HG03025 (cell line): ENCODE measurements around the gene ADAP1.
A peak's percentile ranks its signal among the peaks of the same experiment; 100 is the strongest.
"Not testable (repeated sequence)": the region's sequence is repeated elsewhere in the genome, so short reads cannot be mapped to it uniquely, and the experiment has no call there.

Experiments
- ATAC-seq: cut with Tn5 transposase; IDR thresholded peaks from one replicate; pipeline ENCODE4 v1.9.1; 2021; ENCODE audit warnings: mild to moderate bottlenecking, moderate library complexity; ENCODE audit not compliant: unreplicated experiment, low FRiP score

Gene ADAP1, protein sequence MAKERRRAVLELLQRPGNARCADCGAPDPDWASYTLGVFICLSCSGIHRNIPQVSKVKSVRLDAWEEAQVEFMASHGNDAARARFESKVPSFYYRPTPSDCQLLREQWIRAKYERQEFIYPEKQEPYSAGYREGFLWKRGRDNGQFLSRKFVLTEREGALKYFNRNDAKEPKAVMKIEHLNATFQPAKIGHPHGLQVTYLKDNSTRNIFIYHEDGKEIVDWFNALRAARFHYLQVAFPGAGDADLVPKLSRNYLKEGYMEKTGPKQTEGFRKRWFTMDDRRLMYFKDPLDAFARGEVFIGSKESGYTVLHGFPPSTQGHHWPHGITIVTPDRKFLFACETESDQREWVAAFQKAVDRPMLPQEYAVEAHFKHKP

DNA sequence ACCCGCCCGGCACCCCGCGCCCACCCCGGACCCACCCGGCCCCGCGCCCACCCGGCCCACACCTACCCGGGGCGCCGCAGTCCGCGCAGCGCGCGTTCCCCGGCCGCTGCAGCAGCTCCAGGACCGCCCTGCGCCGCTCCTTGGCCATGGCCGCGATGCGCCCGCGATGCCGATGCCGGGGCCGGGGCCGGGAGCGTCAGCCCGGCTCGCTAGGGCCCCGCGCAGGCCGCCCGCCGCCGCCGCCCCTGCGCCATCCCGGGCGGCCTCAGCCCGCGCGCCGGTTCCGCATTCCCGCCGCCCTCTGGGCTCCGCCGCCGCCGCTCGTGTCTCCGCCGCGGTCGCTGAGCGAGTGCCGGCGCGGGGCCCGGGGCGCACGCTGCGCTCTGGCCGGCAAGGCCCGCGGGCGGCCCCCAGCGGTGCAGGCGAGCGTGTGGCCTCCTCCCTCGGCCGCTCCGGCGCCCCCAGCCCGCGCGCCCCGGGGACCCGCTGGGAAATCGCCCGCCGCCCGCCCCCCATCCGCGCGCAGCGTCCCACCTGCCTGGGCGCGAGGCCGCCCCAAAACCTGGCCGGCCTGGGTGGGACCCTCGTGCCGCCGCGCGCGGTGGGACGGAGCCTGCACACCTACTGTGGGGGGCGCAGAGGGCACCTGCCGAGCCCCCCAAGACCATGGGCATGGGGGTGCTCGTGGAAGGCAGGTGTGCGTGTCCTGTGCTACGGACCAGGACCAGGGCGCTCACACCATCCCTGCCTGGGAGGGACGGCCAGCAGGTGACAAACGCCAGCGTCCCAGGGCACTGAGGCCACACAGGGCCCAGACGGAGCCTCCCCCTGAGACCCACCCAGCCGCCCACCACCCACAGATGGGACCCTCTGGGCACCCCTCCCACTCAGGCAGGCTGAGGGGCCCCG, at the start of gene ADAP1:
Gene ADAP1 (minus strand): TSS at position 351 of the 909 bp plus-strand sequence. CDS start 203 bp downstream, at position 148.
- peak; percentile 29 for ATAC-seq

DNA sequence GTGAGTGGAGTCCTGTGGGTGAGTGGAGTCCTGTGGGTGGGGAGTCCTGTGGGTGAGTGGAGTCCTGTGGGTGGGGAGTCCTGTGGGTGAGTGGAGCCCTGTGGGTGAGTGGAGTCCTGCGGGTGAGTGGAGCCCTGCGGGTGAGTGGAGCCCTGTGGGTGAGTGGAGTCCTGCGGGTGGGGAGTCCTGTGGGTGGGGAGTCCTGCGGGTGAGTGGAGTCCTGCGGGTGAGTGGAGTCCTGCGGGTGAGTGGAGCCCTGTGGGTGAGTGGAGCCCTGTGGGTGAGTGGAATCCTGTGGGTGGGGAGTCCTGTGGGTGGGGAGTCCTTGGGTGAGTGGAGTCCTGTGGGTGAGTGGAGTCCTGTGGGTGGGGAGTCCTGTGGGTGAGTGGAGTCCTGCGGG, 48.0 kb upstream of the ADAP1 start:
- ATAC-seq = not testable (repeated sequence)

DNA sequence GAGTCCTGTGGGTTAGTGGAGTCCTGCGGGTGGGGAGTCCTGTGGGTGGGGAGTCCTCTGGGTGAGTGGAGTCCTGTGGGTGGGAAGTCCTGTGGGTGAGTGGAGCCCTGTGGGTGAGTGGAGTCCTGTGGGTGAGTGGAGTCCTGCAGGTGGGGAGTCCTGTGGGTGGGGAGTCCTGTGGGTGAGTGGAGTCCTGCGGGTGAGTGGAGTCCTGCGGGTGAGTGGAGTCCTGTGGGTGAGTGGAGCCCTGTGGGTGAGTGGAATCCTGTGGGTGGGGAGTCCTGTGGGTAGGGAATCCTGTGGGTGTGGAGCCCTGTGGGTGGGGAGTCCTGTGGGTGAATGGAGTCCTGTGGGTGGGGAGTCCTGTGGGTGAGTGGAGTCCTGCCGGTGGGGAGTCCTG, 47.5 kb upstream of the ADAP1 start:
- not testable (repeated sequence) for ATAC-seq

DNA sequence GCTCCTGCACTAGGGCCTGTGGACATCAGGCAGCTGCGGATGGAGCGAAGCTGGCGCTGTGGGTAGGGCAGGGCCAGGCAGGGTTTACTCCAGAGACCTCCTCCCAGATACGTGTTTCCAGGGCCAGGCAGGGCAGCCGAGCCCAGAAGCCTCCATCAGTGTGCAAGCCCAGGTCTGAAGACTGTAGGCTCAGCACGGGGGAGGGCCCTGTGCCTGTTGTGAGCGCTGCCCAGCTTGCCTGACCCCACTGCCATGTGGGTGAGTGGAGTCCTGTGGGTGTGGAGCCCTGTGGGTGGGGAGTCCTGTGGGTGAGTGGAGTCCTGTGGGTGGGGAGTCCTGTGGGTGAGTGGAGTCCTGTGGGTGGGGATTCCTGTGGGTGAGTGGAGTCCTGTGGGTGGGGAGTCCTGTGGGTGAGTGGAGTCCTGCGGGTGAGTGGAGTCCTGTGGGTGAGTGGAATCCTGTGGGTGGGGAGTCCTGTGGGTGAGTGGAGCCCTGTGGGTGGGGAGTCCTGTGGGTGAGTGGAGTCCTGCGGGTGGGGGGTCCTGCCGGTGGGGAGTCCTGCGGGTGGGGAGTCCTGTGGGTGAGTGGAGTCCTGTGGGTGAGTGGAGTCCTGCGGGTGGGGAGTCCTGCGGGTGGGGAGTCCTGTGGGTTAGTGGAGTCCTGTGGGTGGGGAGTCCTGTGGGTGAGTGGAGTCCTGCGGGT, 46.7 kb upstream of the ADAP1 start:
- not testable (repeated sequence) for ATAC-seq

DNA sequence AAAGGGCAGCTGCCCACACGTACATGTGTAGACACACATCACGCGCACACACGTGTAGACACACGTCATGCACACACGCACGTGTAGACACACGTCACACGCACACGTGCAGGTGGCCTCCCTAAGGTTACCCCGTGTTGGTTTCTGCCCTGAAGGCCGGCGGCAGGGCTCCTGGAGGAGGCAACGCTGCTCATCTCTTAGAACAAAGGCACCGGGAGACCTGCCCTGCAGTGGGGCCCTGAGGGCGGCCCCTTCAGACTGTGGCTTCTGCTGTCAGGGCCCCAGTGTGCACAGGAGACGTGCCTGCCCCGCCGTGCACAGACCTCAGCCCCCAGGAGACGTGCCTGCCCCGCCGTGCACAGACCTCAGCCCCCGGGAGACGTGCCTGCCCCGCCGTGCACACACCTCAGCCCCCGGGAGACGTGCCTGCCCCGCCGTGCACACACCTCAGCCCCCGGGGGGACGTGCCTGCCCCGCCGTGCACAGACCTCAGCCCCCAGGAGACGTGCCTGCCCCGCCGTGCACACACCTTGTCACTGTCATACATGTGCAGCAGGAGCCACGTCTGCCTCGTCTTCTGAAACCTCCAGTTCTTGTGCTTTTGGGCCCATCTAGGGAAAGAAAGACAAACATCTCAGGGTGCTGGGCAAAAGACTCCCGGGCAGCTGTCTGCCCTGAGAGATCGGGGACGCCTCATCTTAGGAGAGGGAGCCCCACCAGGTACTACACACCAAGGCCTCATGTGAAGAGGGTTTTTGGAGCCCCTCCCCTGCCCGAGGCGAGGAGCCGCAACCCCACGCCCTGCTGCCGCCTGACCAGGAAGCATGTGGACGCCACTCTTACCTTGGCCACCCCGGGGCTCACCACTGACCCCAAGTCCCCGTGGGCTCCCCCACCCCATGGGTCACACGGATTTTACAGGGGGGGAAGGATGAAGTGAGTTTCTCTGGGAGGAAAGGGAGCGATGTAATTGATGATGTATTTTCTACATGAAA, 45.8 kb upstream of the ADAP1 start:
- peak; percentile 43 for ATAC-seq

DNA sequence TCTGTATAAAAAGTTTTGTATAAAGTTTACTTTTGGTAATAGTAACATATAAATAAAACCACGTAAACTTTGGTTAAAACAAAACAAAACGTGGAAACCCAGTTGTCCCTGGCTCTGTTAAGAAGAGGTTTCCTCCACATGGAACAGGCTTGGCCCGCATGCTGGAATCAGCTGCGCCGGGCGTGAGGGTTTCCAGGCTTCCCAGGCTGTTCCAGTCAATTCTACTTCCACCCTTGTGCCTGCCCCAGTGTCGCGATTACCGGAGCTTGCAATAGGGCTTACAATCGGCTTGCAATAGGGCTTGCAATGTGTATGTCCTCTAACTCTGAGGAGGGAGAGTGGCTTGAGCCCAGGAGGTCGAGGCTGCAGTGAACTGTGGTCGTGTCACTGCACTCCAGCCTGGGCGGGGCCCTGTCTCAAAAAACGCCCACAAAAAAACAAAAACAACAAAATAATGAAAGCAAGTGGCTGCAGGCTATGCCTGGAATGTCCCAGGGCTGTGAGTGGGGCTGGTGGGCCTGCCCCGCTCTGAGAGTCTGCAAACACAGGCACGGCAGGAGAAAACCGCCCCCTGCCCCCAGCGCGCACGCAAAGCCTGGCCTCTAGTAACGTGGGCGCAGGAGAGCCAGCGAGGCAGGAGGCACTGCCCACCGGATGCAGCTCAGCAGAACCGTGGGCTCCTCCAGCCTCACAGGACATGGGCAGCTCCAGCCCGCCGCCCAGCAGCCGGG, 44.8 kb upstream of the ADAP1 start:
- ATAC-seq = peak; percentile 23

DNA sequence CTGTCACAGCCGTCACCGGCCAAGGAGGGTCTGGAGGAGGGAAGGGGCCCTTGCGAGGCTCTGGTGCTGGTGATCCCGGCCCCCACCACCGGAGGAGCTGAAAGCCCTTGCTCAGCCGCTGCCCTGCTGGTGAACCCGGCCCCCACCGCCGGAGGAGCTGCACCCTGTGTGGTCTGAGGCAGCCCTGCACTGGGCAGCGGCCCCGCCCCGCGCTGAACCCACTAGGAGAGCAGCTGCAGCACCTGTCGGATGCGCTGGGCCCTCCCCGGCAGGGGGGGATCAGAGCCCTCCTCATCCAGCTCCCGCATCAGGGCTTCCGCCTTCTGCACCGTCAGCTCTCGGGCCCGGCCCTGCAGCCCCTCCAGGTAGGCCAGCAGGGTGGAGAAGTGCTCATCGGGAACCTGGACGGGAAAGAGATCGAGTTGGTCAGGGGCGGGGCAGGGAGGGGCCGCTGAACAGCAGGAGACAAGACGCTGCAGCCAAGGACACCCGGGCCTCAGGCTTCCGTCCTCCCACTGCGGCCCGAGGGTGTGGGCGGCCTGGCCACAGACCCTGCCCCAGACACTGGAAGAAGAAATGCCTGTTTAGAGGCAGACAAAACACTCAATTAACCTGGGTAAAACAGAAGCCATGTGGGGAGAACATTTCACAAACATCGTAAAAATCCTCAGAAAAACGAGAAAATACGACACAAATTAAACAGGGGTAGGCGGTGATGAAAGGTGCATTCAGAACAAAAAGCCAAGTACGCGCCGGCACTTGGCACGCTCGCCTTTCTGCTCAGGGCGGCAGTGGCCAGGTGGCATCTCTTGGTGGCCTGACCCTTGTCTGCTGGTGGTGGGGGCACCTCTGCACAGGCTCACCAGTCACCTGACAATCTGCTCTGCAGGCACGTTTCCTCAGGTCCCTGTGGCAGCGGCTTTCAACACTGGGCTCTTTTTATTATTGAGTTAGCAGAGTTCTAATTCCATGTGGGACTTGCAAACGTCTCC, 43.2 kb upstream of the ADAP1 start:
- ATAC-seq = no peak

DNA sequence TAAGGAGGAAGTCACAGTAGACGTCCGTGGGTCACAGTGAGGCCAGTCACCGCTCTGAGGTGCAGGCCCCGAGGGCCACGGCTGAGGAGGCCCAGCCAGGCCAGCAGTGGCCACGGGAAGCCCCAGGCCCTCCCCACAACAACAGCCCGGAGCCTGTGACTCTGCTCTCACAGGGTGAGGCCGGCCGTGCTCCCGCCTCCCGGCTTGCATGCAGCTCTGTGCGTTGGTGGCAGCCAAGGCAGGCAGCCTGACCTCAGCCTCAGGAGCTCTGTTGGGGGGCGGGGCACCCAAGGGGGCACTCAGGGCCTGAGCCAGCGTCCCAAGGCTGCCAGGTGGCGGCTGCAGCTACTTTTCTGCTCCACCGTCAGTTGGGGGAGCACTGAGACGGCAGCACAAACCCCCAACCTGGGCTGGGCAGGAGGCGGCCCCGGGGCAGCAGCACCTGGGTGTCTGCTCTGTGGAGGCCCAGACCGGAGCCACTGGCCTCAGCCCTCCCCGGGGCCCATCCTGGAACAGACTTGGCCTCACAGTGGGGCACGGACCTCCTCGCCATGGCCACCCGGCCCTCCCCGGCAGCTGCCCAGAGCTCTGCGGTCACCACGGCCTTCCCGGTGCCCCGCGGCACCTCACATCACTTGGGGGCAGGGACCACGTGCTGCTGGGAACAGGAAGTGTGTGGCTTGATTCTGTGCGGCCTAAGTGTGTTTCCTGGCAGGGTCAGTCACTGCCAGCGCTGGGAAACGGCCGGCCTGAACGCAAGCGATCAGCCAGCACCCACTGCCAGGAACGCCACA, 41.8 kb upstream of the ADAP1 start:
- ATAC-seq = no peak

DNA sequence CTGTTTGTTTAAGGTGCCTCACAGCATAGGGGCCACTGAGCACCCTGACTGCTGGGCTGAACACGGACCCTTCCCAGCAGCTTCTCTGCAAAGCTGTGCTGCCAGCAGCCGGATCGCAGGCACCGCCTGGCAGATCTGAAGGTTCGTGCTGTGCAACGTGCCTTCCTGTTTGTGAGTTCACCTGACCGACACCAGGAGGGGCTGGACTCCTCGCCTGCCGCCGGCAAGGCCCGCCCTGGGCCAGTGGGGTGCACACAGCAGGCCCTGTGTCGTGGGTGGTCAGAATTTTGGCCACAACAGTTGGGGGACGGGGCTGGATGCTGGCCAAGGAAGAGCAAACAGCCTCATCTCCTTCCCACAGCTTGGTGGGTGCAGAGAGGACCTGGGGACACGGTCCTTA, 41.1 kb upstream of the ADAP1 start:
- no peak for ATAC-seq

DNA sequence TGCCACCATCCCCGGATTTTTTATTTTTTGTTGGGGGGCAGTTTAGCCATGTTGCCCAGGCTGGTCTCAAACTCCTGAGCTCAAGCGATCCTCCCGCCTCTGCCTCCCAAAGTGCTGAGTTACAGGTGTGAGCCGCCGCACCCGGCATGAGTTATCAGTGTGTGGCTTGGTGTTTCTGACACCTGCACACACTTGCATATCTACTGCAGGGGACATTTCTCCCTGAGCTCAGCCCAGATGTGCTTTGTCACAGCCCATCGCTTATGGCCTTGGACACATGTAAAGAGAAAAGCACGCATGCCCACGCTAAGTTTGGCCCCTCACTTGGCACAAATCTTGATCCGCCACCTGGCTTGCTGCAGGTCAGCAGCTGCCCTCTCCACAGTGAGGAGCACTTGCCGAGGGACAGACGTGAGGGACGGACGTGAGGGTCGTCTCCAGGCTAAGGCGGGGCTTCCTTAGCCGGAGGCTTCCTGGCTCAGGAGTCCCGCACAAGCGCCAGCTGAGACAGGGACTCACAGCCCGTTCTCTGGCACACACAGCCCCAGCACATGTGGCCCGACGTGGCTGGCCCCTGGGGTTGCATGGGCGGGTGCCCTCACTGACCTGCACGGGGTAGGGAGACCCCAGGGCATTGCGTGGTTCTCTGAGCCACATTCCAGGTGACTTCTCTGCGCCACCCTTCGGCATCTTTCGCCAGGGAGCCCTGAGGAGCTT, 40.3 kb upstream of the ADAP1 start:
- ATAC-seq = no peak

DNA sequence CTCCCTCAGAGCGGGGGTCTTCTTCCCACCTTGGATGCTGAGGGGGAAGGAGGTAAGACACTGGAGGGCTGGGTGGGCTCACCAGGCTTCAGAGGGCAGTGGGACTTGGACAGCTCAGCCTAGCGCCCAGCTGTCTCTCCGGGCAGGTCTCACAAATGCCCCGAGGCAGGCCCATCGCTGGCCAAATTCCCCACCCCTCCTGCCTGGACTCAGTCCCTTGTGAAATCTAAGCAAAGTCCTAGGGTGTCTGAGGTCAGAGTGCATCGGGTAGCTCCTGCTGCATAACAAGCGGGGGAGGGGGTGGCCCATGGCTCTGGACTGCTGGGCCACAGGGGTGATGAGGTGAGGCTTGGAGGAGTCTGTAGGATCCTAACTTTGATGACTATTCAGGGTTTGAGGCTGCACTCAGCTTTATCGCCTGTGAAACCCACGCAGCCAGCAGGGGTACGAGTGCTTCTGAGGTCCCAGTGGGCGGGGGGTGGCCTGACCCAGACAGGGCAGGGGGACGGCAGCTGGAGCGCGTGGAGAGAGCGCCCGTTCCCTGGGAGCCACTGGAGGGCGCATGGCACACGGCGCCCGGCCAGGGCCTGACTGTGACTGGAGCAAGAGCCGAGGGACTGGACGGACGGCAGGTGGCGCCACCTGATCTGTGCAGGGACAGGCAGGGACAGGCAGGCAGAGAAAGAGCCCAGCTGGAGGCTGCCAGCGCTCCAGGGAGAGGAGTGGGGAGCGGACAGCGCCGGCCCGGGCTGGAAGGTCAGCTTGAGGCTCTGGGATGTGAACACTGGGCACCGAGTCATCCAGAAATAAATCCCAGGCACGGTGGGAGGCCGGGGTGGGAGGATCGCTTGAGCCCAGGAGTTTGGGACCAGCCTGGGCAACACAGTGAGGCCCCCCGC, 38.5 kb upstream of the ADAP1 start:
- peak; percentile 75 for ATAC-seq

DNA sequence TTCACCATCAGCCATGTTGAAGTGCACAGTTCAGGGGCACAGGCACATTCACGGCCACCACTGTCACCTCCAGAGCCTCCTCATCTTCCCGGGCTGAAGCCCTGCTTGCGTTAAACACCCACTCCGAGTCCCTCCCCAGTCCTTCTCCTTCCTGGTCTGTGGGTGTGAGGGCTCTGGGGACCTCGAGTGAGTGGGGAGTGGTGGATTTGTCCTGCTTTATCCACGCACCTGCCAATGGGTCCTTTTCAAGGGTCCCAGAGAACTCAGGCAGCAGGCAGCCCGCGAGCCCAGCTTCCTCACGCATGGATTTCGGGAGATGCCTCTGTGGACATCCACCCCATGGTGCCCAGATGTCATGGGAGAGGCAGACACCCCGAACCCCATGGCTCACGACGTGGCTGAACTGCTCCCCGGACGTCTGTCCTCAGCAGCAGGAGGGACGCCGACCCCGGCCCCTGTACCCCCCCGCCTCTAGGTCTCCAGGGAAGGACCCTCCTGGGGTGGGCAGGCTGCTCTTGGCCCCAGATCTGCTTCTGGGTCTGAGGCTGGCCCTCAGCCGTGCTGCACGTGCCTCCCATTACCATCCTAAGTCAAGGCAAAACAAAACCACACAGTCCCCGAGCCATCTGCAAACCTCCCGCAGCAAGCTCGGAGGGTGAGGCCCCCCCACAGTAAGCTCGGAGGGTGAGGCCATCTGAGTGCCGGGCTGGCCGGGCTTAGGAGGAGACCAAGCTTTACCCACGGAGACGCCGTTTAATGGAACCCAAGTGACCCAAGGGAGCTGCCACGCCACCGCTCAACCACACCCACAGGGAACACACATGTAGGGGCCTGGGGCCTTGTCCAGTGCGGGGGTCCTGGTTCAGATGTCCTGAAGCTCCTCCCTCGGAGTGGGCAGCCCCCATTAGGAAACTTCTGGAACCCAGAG, 37.5 kb upstream of the ADAP1 start:
- no peak for ATAC-seq

DNA sequence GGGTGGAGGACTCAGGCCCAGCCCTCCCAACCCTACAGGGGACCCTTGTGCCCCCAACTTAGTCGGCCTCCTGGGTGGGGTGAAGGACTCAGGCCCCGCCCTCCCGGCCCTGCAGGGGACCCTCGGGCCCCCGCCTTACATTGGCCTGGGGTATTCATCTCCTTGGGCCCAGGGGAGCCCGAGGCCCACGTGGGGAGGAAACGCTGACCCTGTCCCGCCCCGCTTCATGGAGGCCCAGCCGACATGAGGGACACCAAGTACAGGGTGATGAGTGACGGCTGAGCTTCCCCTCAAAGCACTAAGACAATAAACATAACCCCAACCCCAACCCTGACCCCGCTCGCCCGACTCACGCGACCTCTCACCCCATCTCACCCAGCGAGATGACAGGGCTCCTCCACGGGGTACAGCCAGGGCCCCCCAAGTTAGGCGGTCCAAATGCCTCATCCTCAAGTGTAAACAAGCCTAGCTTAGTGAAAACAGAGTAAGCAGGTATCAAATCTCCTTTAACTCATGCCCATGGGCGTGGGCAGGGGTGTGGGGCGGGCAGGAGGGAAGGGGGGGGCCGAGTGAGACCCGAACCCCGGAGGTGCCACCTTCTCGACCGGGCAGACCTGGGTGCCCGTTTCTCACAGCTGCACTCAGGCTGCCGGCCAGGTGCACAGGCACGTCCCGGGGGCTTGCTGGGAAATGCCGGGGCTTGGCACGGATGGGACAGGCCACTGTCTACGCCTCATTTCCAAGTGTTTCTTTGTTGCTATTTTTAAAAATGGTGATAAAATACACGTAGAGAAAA, 36.7 kb upstream of the ADAP1 start:
- ATAC-seq = no peak
